Measurements from ENCODE around the gene PNKP. TPM values are rescaled to one million over a fixed set of nuclear protein-coding genes. Genes with fewer than 3 reads are reported as not detected.

The PNKP gene
- total RNA-seq, 1 experiment from 2014 or later: 130 TPM

DNA sequence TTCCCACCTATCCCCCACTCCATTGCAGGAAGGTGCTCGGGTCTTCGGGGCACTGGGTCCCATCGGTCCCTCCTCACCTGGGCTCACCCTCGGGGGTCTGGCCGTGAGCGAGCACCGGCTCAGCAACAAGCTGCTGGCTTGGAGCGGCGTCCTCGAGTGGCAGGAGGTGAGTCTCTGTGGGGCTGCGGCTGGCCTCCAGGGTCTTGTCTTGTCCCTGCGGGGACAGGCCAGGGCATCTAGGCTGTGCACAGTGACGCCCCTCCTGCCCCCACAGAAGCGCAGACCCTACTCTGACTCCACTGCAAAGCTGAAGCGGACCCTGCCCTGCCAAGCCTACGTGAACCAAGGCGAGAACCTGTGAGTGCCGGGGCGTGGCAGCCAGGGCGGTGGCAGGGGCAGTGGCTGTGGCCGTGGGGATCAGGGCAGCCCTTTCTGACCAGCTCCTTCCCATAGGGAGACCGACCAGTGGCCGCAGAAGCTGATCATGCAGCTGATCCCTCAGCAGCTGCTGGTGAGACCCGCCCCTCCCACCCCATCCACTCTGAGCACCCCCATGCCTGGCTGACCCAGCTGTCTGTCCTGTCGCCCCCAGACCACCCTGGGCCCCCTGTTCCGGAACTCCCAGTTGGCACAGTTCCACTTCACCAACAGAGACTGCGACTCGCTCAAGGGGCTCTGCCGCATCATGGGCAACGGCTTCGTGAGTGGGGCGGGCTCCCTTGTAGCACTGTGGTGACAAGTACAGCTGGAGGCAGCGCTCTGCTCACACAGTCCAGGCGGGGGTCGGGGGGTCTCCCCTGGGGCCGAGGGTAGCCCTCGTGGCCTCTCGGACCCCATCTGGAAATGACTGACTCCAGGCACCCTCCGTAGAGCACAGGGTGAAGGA, 12.8 kb downstream of the PNKP start:
- intact Hi-C loops (cut with micrococcal nuclease; ENCODE audit: unreplicated experiment): loop anchor here (5.0 kb wide), 2 partner anchors 37 to 87 kb away; partner anchors contain the start of genes AP2A1 and MED25
- no peaks in the 10 kb centered on the region for H3K27me3 Mint-ChIP-seq (ENCODE audit: insufficient read depth, unreplicated experiment)

DNA sequence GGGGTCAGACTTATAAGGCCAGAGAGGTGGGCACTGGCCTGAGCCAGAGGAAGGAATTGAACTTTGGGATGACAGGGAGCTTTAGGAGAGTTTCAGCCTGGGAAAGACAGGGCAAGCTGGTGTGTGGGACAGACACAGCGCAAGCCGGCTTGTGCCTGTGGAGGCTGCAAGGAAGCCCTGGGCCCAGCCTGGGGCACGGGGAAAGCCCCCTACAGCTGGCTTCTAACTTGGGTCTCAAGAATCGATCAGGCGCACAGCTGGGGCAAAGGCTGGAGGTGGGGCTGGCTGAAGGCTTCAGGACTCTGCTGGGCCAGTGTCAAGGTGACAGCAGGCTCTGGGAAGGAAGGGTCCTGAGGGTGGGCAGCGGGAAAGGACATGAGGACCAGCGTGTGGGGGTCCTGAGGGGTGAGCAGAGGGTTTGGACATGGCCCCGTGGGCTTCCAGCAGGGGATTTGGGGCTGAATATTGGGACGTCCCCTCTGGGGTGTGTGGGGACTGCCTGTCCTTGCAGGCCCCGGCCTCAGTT, 13.5 kb downstream of the PNKP start:
- H3K4me3 Mint-ChIP-seq (ENCODE audit: unreplicated experiment): peak overlapping the region; percentile 82

More for the DNA sequence above, 12.8 kb downstream of the PNKP start:
- H3K36me3 Mint-ChIP-seq (ENCODE audit: insufficient read depth, unreplicated experiment): peaks cover 80% of the 10 kb centered on the region
- POLR2A ChIA-PET: interaction anchor here (1.1 kb wide), 1 partner anchor 22 kb away, joined by 3 read pairs; the partner anchor contains the start of genes AKT1S1 and TBC1D17
- Histone ChIP-seq H3K4me3 (ENCODE audit: low read depth, low read length) (no peak overlapping the region), H3K36me3 (ENCODE audit: control insufficient read depth, insufficient read depth, low read length) (peaks cover 10% of the 10 kb centered on the region), H3K27me3 (replicated peaks; ENCODE audit: control insufficient read depth, insufficient read depth, low read length) (no peaks in the 10 kb centered on the region), H3K9me3 (no peaks in the 10 kb centered on the region), H3K4me1 (peaks cover 14% of the 10 kb centered on the region)
- H3K4me1 Mint-ChIP-seq (ENCODE audit: low read depth, unreplicated experiment): peaks cover 17% of the 10 kb centered on the region
- CTCF ChIA-PET: no interaction called here
- BruUV-seq (replicated peaks): no TSS peak
- no peak overlapping the region for H3K4me3 Mint-ChIP-seq (ENCODE audit: unreplicated experiment)
- H3K27ac Mint-ChIP-seq (ENCODE audit: unreplicated experiment): peak overlapping the region; percentile 37
- no peak for TF ChIP-seq CTCF (IDR thresholded peaks at IDR 0.05; ENCODE audit: insufficient read depth in 1 of 2, low read depth in 1 of 2, low read length in 1 of 2, severe bottlenecking in 1 of 2, unreplicated experiment in 1 of 2)
- H3K9me3 Mint-ChIP-seq (ENCODE audit: unreplicated experiment): peaks cover 6% of the 10 kb centered on the region
- DNase-seq: no peak

More for the DNA sequence above, 13.5 kb downstream of the PNKP start:
- intact Hi-C loops (cut with micrococcal nuclease; ENCODE audit: unreplicated experiment): loop anchor here (5.0 kb wide), 2 partner anchors 37 to 87 kb away; partner anchors contain the start of genes AP2A1 and MED25
- POLR2A ChIA-PET: interaction anchor here (1.1 kb wide), 1 partner anchor 23 kb away, joined by 3 read pairs; the partner anchor contains the start of genes AKT1S1 and TBC1D17
- H3K36me3 Mint-ChIP-seq (ENCODE audit: insufficient read depth, unreplicated experiment): peaks cover 80% of the 10 kb centered on the region
- H3K4me1 Mint-ChIP-seq (ENCODE audit: low read depth, unreplicated experiment): peaks cover 17% of the 10 kb centered on the region
- CTCF ChIA-PET: no interaction called here
- Histone ChIP-seq H3K9me3 (no peaks in the 10 kb centered on the region), H3K36me3 (ENCODE audit: control insufficient read depth, insufficient read depth, low read length) (peaks cover 10% of the 10 kb centered on the region), H3K27me3 (replicated peaks; ENCODE audit: control insufficient read depth, insufficient read depth, low read length) (no peaks in the 10 kb centered on the region), H3K4me1 (peaks cover 14% of the 10 kb centered on the region), H3K4me3 (ENCODE audit: low read depth, low read length) (no peak overlapping the region)
- DNase-seq: no peak
- no peak overlapping the region for H3K27ac Mint-ChIP-seq (ENCODE audit: unreplicated experiment)
- H3K27me3 Mint-ChIP-seq (ENCODE audit: insufficient read depth, unreplicated experiment): no peaks in the 10 kb centered on the region
- peaks cover 13% of the 10 kb centered on the region for H3K9me3 Mint-ChIP-seq (ENCODE audit: unreplicated experiment)
- no TSS peak for BruUV-seq (replicated peaks)
- no peak for TF ChIP-seq CTCF (IDR thresholded peaks at IDR 0.05; ENCODE audit: insufficient read depth in 1 of 2, low read depth in 1 of 2, low read length in 1 of 2, severe bottlenecking in 1 of 2, unreplicated experiment in 1 of 2)

Measured in Caco-2 (cell line).